B cell (primary cell): Measurements from ENCODE around the gene FEV. TPM values are rescaled to one million over a fixed set of nuclear protein-coding genes. Genes with fewer than 3 reads are reported as not detected.

Experiments
- ATAC-seq: fragments of 200-7000 bp; cut with Tn5 transposase; one replicate; pipeline ENCODE4 v1.10.0; 2021; ENCODE audit warnings: low read depth, mild to moderate bottlenecking, moderate number of reproducible peaks, moderate library complexity
- CTCF ChIA-PET: fragments of 350-600 bp; sonication (Branson Sonifier 250); formaldehyde crosslinking; loops from one replicate; lab custom pipeline; 2021; ENCODE audit warnings: antibody characterized with exemption, inconsistent platforms; lab: Charles Lee
- POLR2A ChIA-PET: fragments of 350-600 bp; sonication (Branson Sonifier 250); formaldehyde crosslinking; loops from one replicate; lab custom pipeline; 2021; ENCODE audit warnings: antibody characterized with exemption; lab: Charles Lee
- DNase-seq: peaks from one replicate; pipeline ENCODE4 v3.0.0; 2013
- H2AFZ ChIP-seq: 2 replicates; pipeline ENCODE4 v1.6.1; 2012; ENCODE audit warnings: mild to moderate bottlenecking, low read depth, low read length; ENCODE audit not compliant: insufficient read depth, poor library complexity, severe bottlenecking
- H3K27ac ChIP-seq, 2 donors: 1 replicate in 1 of 2; 2 replicates in 1 of 2; pipeline ENCODE4 v1.5.1; 2012 to 2013; ENCODE audit warnings: low read length in 2 of 2, mild to moderate bottlenecking in 2 of 2, moderate library complexity in 1 of 2
- H3K27me3 ChIP-seq, 4 experiments: fragments of 200-600 bp in 1 of 4; sonication (generic) in 1 of 4; replicated peaks in 1 of 4; 1 replicate in 2 of 4; 2 replicates in 2 of 4; pipeline versions ENCODE4 v1.6.1 to v1.7.0; 2013 to 2016; ENCODE audit warnings: low read length in 3 of 4, mild to moderate bottlenecking in 2 of 4, mixed read lengths in 1 of 4, moderate library complexity in 1 of 4; ENCODE audit not compliant: insufficient read depth in 4 of 4, control insufficient read depth in 3 of 4; ENCODE audit errors: control extremely low read depth in 1 of 4
- H3K36me3 ChIP-seq, 2 experiments: replicated peaks in 1 of 2; 1 replicate in 1 of 2; 2 replicates in 1 of 2; pipeline versions ENCODE4 v1.6.1 to v1.7.1; 2013; ENCODE audit warnings: low read length in 1 of 2; ENCODE audit not compliant: insufficient read depth in 2 of 2, control insufficient read depth in 1 of 2; ENCODE audit errors: control extremely low read depth in 1 of 2, extremely low read depth in 1 of 2
- H3K4me1 ChIP-seq, 2 donors: fragments of 200-600 bp in 1 of 2; sonication (generic) in 1 of 2; 1 replicate in 1 of 2; 2 replicates in 1 of 2; pipeline versions ENCODE4 v1.5.1 to v1.6.1; 2013 to 2017; ENCODE audit warnings: low read length in 2 of 2; ENCODE audit not compliant: control insufficient read depth in 2 of 2, insufficient read depth in 2 of 2
- H3K4me2 ChIP-seq: replicated peaks from 2 replicates; pipeline ENCODE3; 2012; ENCODE audit warnings: mild to moderate bottlenecking, low read depth, low read length; ENCODE audit not compliant: poor library complexity, severe bottlenecking
- H3K4me3 ChIP-seq, 5 experiments: fragments of 200-600 bp in 1 of 5; sonication (generic) in 1 of 5; 1 replicate in 3 of 5; 2 replicates in 2 of 5; pipeline versions ENCODE4 v1.5.1 to v1.7.0; 2011 to 2016; ENCODE audit warnings: low read length in 4 of 5, mild to moderate bottlenecking in 4 of 5, low read depth in 2 of 5, control low read depth in 1 of 5, moderate library complexity in 1 of 5; ENCODE audit not compliant: insufficient read depth in 1 of 5; ENCODE audit errors: control extremely low read depth in 1 of 5, extremely low read depth in 1 of 5
- H3K79me2 ChIP-seq: fragments of 200-600 bp; sonication (generic); one replicate; pipeline ENCODE4 v1.6.0; 2016; ENCODE audit warnings: low read length; ENCODE audit not compliant: control insufficient read depth, insufficient read depth
- H3K9ac ChIP-seq: fragments of 200-600 bp; sonication (generic); 2 replicates; pipeline ENCODE4 v1.6.1; 2017; ENCODE audit warnings: mild to moderate bottlenecking, low read length, moderate library complexity
- H3K9me3 ChIP-seq, 3 donors: one replicate each; pipeline versions ENCODE4 v1.6.1 to v1.7.1; 2013; ENCODE audit warnings: low read length in 2 of 3; ENCODE audit not compliant: control insufficient read depth in 2 of 3, insufficient read depth in 1 of 3; ENCODE audit errors: control extremely low read depth in 1 of 3
- H4K20me1 ChIP-seq: 2 replicates; pipeline ENCODE4 v1.6.0; 2012; ENCODE audit warnings: mild to moderate bottlenecking, low read length; ENCODE audit not compliant: insufficient read depth, control insufficient read depth, poor library complexity, severe bottlenecking
- H3K27ac Mint-ChIP-seq: one replicate; pipeline ENCODE4 v1.8.0; 2021; ENCODE audit warnings: mixed read lengths
- H3K27me3 Mint-ChIP-seq: one replicate; pipeline ENCODE4 v1.8.0; 2021; ENCODE audit warnings: mixed read lengths
- H3K4me1 Mint-ChIP-seq: one replicate; pipeline ENCODE4 v1.8.0; 2021; ENCODE audit warnings: mixed read lengths
- H3K4me3 Mint-ChIP-seq: one replicate; pipeline ENCODE4 v1.8.0; 2021; ENCODE audit warnings: mixed read lengths
- H3K9me3 Mint-ChIP-seq: one replicate; pipeline ENCODE4 v1.8.0; 2022; ENCODE audit warnings: mixed read lengths; ENCODE audit not compliant: insufficient read depth
- EZH2 ChIP-seq: IDR thresholded peaks from 2 replicates; pipeline ENCODE4 v1.6.1; 2012; ENCODE audit warnings: borderline replicate concordance, low read depth, mild to moderate bottlenecking, moderate library complexity, low read length; ENCODE audit not compliant: insufficient read depth, poor library complexity, severe bottlenecking
- WGBS: methylation state at CpG from one replicate; pipeline ENCODE4 v1.1.5; 2013; ENCODE audit warnings: missing lambda C conversion rate; ENCODE audit not compliant: insufficient coverage; 5-methylcytosine and 5-hydroxymethylcytosine counted together
- intact Hi-C: fragments of 100-400 bp; cut with micrococcal nuclease; formaldehyde crosslinking; loops from one replicate; pipeline ENCODE4 v1.10.0; 2022
- polyA plus RNA-seq: library from polyadenylated mRNA; depleted of rRNA; stranded (reverse); fragments of >200 nt; gene quantifications from 2 replicates; pipeline ENCODE4 v1.2.3, GENCODE V29; 2012
- total RNA-seq, 2 donors: library from RNA; stranded (reverse); fragments of 120-200 nt in 1 of 2; gene quantifications; 1 replicate in 1 of 2; 2 replicates in 1 of 2; pipeline versions ENCODE4 v1.2.3 to v1.2.4, GENCODE V29; 2013 to 2022
- TF ChIP-seq, protein P1 (sequence below): fragments of 200-600 bp; IDR thresholded peaks from one replicate; pipeline ENCODE4 v1.8.0; 2022; ENCODE audit warnings: antibody characterized with exemption, mild to moderate bottlenecking

Gene FEV
- total and polyA plus RNA-seq, 2 donors (not counting 1 experiment from before 2014, with no cell fraction given) = not detected

DNA sequence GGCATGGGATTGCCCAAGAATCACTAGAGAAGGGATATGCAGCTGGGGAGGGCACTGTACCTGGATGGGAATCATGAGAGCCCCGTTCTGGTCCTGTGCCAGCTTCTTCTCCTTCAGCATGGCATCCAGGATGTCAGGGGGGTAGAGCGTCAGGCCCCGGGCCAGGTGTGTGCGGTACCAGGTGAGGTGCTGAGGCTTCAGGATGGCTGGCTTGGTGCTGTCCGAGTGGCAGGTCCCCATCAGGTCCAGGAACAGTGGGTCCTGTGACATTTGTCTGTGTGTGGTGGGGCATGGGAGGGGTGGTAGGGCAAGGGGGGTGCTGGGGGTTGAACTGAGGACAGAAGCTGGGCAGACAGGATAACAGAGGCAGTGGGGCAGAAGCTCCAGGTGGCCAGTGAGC lies 43.2 kb upstream of the FEV start:
- DNase-seq (no peak), ATAC-seq (no peak)
- no peaks in the 10 kb centered on the region for H4K20me1 ChIP-seq
- no peak overlapping the region for H3K4me2 ChIP-seq
- ChIA-PET CTCF (interaction anchor here (1.3 to 6.4 kb wide), 3 partner anchors 14 to 126 kb away, joined by 3 to 99 read pairs (median 18); no protein-coding TSS in a partner anchor), POLR2A (no interaction called here)
- no peak overlapping the region for H3K4me3 Mint-ChIP-seq
- intact Hi-C loops = loop anchor here (2.0 kb wide), 1 partner anchor 119 kb away; no protein-coding TSS in a partner anchor
- H3K9ac ChIP-seq = no peak overlapping the region
- peaks cover 0 to 6% (median 0%) of the 10 kb centered on the region in 3 donors for H3K9me3 ChIP-seq
- no peaks in the 10 kb centered on the region for H3K9me3 Mint-ChIP-seq
- WGBS = 84% methylated on average over 5 of the region's 5 CpGs
- no peaks in the 10 kb centered on the region for H3K36me3 ChIP-seq
- TF ChIP-seq EZH2 = no peak
- TF ChIP-seq, protein P1, sequence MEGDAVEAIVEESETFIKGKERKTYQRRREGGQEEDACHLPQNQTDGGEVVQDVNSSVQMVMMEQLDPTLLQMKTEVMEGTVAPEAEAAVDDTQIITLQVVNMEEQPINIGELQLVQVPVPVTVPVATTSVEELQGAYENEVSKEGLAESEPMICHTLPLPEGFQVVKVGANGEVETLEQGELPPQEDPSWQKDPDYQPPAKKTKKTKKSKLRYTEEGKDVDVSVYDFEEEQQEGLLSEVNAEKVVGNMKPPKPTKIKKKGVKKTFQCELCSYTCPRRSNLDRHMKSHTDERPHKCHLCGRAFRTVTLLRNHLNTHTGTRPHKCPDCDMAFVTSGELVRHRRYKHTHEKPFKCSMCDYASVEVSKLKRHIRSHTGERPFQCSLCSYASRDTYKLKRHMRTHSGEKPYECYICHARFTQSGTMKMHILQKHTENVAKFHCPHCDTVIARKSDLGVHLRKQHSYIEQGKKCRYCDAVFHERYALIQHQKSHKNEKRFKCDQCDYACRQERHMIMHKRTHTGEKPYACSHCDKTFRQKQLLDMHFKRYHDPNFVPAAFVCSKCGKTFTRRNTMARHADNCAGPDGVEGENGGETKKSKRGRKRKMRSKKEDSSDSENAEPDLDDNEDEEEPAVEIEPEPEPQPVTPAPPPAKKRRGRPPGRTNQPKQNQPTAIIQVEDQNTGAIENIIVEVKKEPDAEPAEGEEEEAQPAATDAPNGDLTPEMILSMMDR = no peak
- H3K27ac ChIP-seq = no peak overlapping the region
- no peak overlapping the region for H3K27ac Mint-ChIP-seq
- H3K4me1 ChIP-seq = no peaks in the 10 kb centered on the region
- H3K27me3 ChIP-seq = peaks cover 0 to 21% (median 0%) of the 10 kb centered on the region in 4 experiments
- peaks cover 35% of the 10 kb centered on the region for H3K27me3 Mint-ChIP-seq
- H2AFZ ChIP-seq = no peak overlapping the region
- no peak overlapping the region for H3K4me3 ChIP-seq
- no peaks in the 10 kb centered on the region for H3K79me2 ChIP-seq
- H3K4me1 Mint-ChIP-seq = no peaks in the 10 kb centered on the region

DNA sequence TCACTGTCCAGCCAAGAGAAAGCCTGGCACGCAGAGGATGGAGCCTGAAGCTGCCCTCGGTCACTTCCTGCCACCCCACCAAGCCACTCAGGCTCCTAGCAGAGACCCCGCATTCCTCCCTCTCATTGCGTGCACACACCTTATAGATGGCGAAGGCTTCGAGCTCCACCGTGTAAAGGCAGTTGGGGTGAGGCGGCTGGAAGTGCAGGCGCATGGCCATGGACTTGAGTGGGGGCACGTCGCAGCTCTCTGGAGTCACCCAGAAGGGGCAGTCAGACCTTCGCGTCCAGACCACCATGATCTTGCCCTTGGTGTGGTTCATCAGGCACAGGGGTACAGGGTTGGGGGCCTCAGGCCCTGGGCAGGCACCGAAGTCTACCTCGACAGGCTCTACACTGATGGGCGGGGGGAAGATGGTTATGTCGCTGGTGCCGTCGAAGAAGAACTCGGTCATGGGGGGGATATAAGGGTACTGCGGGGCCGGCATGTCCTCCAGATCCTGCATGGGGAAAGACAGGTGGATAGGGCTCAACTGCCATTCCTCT lies 42.6 kb upstream of the FEV start:
- H3K4me1 Mint-ChIP-seq = no peaks in the 10 kb centered on the region

More for the DNA sequence above, 42.6 kb upstream of the FEV start:
- intact Hi-C loops = loop anchor here (2.0 kb wide), 1 partner anchor 119 kb away; no protein-coding TSS in a partner anchor
- 94% methylated on average over 22 of the region's 22 CpGs for WGBS
- no peaks in the 10 kb centered on the region for H3K79me2 ChIP-seq
- no peaks in the 10 kb centered on the region for H3K9me3 Mint-ChIP-seq
- no peak for DNase-seq
- ChIA-PET CTCF (interaction anchor here (0.9 to 6.4 kb wide), 4 partner anchors 11 to 126 kb away, joined by 3 to 99 read pairs (median 3); no protein-coding TSS in a partner anchor), POLR2A (no interaction called here)
- H3K27ac Mint-ChIP-seq = no peak overlapping the region
- no peak overlapping the region for H3K9ac ChIP-seq
- H4K20me1 ChIP-seq = no peaks in the 10 kb centered on the region
- ATAC-seq = no peak
- H3K27me3 Mint-ChIP-seq = peaks cover 33% of the 10 kb centered on the region
- no peaks in the 10 kb centered on the region for H3K36me3 ChIP-seq
- H3K4me1 ChIP-seq = no peaks in the 10 kb centered on the region
- H3K27me3 ChIP-seq = peaks cover 0 to 24% (median 0%) of the 10 kb centered on the region in 4 experiments
- no peak overlapping the region for H3K4me2 ChIP-seq
- no peak overlapping the region for H3K27ac ChIP-seq
- H3K9me3 ChIP-seq = peaks cover 0 to 6% (median 0%) of the 10 kb centered on the region in 3 donors
- no peak overlapping the region for H2AFZ ChIP-seq
- no peak overlapping the region for H3K4me3 ChIP-seq
- no peak overlapping the region for H3K4me3 Mint-ChIP-seq
- TF ChIP-seq EZH2 = no peak
- TF ChIP-seq, protein P1 = no peak
